GM12865 (cell line): ENCODE results near the gene NPTN.

Experiments
- DNase-seq: peaks from one replicate; pipeline ENCODE4 v3.0.0; 2010; ENCODE audit warnings: low read depth
- H3K4me3 ChIP-seq: 2 replicates; pipeline ENCODE4 v1.5.1; 2011; ENCODE audit warnings: mild to moderate bottlenecking, low read depth, low read length, control low read depth
- TF ChIP-seq, protein P1 (sequence below): IDR thresholded peaks from 2 replicates; pipeline ENCODE4 v1.5.1; 2011; ENCODE audit warnings: low read length, control low read depth, low read depth, inconsistent platforms; ENCODE audit not compliant: insufficient read depth; ENCODE audit errors: missing control alignments

The NPTN gene

DNA sequence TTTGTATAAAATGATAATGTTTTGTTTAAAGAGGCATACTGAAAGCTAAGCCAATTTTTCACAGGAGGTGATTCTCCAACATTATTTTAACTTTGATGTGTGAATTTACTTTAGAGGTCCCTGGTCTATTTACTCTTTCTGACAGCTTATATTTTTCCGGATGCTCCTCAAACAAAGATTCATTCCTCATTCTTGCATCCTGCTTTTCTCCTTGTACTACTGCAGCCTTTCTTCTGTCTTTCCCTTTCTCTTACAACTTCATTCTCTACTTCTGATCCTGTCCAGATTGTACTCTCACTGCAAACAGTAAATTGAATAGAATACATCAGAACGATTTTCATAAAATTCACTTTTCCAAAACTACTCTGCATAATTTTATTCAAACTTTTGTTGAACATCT, 5.1 kb downstream of the NPTN start:
- TF ChIP-seq, protein P1, sequence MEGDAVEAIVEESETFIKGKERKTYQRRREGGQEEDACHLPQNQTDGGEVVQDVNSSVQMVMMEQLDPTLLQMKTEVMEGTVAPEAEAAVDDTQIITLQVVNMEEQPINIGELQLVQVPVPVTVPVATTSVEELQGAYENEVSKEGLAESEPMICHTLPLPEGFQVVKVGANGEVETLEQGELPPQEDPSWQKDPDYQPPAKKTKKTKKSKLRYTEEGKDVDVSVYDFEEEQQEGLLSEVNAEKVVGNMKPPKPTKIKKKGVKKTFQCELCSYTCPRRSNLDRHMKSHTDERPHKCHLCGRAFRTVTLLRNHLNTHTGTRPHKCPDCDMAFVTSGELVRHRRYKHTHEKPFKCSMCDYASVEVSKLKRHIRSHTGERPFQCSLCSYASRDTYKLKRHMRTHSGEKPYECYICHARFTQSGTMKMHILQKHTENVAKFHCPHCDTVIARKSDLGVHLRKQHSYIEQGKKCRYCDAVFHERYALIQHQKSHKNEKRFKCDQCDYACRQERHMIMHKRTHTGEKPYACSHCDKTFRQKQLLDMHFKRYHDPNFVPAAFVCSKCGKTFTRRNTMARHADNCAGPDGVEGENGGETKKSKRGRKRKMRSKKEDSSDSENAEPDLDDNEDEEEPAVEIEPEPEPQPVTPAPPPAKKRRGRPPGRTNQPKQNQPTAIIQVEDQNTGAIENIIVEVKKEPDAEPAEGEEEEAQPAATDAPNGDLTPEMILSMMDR = no peak
- DNase-seq = no peak
- H3K4me3 ChIP-seq = no peak overlapping the region

DNA sequence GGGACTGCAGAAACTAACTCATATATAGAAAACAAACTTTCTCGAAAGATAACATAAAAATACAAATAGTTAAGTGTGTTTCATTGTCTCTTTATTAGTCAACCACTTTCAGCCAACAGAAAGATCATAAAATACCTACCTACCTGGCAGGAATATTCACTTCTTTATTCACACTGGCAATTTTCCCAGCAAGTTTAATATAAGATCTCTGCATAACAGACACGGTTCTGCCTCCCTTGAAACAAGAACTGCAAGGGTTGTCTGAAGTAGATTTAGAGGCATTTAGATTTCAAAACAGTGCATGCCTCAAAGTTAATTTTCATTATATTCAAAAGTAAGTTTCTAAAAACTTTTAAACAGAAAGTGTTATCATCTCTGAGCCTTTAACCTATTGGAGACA, 7.1 kb downstream of the NPTN start:
- H3K4me3 ChIP-seq = no peak overlapping the region
- no peak for DNase-seq
- TF ChIP-seq, protein P1 = no peak

DNA sequence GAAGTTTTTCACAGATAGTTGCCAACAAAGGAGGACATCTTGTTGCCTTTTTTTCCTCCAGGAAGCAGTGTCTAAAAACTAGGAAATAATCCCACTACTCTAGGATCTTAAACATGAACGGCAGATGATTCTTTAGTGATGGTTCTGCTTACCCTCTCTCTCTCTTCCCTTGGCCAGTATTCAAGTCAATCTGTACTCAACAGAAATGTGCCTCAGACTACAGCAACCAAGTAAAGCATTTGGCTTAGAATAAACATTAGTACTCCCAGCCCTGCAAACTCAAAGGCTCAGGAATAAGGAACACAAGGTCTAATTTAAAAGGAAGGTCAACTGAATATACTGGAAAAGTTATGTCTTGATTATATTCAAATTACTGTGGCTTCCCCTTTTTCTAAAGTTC, 8.7 kb downstream of the NPTN start:
- no peak overlapping the region for H3K4me3 ChIP-seq
- TF ChIP-seq, protein P1 = no peak
- DNase-seq = no peak

DNA sequence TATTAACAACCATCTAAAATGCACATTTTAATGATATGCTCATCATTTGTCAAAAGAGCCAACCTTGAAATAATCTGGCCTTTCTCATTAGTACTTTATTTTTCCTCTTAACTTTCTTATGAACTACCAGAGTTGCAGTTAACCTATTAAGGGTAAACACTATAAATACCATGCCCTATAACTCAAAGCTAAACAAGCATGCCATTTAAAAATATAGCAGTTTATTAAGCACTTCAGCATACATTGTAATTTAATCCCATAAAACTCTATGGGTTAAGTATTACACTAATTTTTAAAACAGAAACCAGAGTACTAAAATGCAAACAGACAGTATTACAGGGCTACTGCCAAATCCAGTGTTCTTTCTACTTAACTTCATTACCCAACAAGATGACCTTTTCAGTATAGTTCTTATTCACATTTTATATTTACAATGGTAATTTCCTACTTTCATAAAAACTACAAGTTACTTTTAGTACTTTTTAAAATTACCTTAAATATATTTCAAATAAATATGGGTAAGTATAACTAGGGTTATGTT, 11.8 kb downstream of the NPTN start:
- no peak overlapping the region; the same call in 1 of the 2 replicates for H3K4me3 ChIP-seq
- no peak for DNase-seq
- TF ChIP-seq, protein P1 = no peak

DNA sequence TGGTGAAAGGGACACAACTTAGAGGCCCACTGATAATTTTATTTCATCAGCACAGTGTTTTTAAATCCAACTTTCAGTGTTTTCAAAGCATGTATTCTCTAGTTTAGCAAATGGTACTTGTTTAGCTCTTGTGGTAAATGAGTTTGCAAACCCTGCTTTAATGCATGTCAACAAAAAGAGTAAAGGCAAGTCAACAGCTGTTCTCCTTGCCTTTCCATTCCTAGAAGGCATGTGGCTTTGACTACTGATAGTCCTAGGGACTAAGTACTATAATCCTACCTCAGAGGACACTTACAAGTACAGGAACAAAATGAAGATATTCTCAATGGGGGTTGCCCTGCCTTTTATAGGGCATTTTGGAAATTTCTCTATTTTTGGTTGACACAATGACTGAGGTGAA, 13.1 kb downstream of the NPTN start:
- TF ChIP-seq, protein P1 = no peak
- H3K4me3 ChIP-seq = no peak overlapping the region
- no peak for DNase-seq

DNA sequence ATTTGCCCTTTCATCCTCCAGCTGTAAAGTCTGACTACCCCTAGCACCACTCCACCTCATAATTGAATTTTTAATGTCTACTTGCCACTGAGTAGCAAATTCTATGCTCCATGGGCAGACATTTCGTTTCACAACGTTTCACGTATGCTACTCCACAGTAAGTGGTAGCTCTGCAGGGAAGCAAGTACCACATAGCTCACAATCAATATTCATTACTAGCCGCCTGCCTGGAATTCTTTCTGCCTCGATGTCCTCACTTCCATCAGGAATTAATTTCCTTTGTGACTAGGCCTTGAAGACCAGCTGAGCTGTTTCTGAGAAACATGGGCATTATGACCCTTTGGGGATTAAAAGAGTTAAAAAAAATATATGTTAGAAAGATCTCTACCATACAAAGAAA, 15.3 kb downstream of the NPTN start:
- no peak for DNase-seq
- TF ChIP-seq, protein P1 = no peak
- no peak overlapping the region for H3K4me3 ChIP-seq

DNA sequence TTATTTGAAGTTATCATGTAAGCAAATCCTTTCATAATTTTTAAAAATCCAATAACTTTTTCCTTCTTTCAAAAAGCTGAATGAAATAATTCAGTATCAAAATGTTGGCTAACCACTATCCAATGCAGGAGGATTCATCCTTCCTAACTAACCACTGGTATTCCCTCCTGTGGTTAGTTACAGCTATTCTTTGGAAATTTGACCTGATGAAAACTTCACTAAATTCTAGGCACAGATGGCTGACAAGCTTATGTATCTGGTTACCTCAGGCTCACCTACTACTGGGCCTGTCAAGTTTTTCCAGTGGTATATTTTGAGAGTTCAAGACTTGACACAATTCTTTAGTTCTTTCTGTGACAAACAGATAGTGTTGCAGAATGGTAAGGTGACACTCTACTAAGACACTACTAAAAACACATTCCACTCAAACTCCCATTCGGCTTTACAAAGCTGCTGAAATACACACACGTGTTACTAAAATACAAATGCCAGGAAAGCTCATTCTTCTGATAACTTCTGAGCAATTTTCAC, 15.8 kb downstream of the NPTN start:
- H3K4me3 ChIP-seq = no peak overlapping the region
- TF ChIP-seq, protein P1 = no peak
- no peak for DNase-seq
